H9 (cell line): ENCODE data around the gene NSMF. TPM values are rescaled to one million over a fixed set of nuclear protein-coding genes. Genes with fewer than 3 reads are reported as not detected.

Experiments
- DNase-seq: peaks from one replicate; pipeline ENCODE4 v3.0.0-alpha.2; 2017
- H2AFZ ChIP-seq: one replicate; pipeline ENCODE4 v1.6.1; 2013; ENCODE audit warnings: mild to moderate bottlenecking, low read length, control low read depth, moderate library complexity
- H2AK5ac ChIP-seq: 2 replicates; pipeline ENCODE4 v1.6.1; 2013; ENCODE audit warnings: low read length, control low read depth, mixed read lengths; ENCODE audit not compliant: insufficient read length
- H2BK120ac ChIP-seq: one replicate; pipeline ENCODE4 v1.6.1; 2013; ENCODE audit warnings: low read depth, mild to moderate bottlenecking, low read length, control low read depth, inconsistent platforms; ENCODE audit not compliant: poor library complexity, severe bottlenecking
- H2BK12ac ChIP-seq: 2 replicates; pipeline ENCODE4 v1.6.1; 2013; ENCODE audit warnings: low read length, control low read depth, mixed read lengths, low read depth; ENCODE audit not compliant: insufficient read length
- H2BK15ac ChIP-seq: 2 replicates; pipeline ENCODE4 v1.6.1; 2013; ENCODE audit warnings: low read depth, low read length, control low read depth
- H2BK20ac ChIP-seq: one replicate; pipeline ENCODE4 v1.6.1; 2013; ENCODE audit warnings: low read depth, mild to moderate bottlenecking, low read length, control low read depth, inconsistent platforms; ENCODE audit not compliant: poor library complexity, severe bottlenecking
- H2BK5ac ChIP-seq: 2 replicates; pipeline ENCODE4 v1.6.1; 2013; ENCODE audit warnings: low read length, control low read depth, mixed read lengths; ENCODE audit not compliant: insufficient read length
- H3K14ac ChIP-seq: 2 replicates; pipeline ENCODE4 v1.6.1; 2013; ENCODE audit warnings: low read length, control low read depth; ENCODE audit not compliant: insufficient read depth
- H3K18ac ChIP-seq: 2 replicates; pipeline ENCODE4 v1.6.1; 2013; ENCODE audit warnings: low read depth, mild to moderate bottlenecking, mixed read lengths, low read length, control low read depth; ENCODE audit not compliant: insufficient read length
- H3K23ac ChIP-seq: 2 replicates; pipeline ENCODE4 v1.6.1; 2013; ENCODE audit warnings: low read length, control low read depth, mixed read lengths, low read depth; ENCODE audit not compliant: insufficient read length
- H3K23me2 ChIP-seq: 2 replicates; pipeline ENCODE4 v1.6.1; 2013; ENCODE audit warnings: low read depth, mild to moderate bottlenecking, mixed read lengths, low read length, control low read depth; ENCODE audit not compliant: insufficient read length, poor library complexity, severe bottlenecking
- H3K27ac ChIP-seq: 2 replicates; pipeline ENCODE4 v1.5.1; 2013; ENCODE audit warnings: low read length, control low read depth, mixed read lengths, low read depth; ENCODE audit not compliant: insufficient read length
- H3K27me3 ChIP-seq: 2 replicates; pipeline ENCODE4 v1.6.1; 2013; ENCODE audit warnings: low read length, control low read depth, inconsistent platforms; ENCODE audit not compliant: insufficient read depth
- H3K4ac ChIP-seq: 2 replicates; pipeline ENCODE4 v1.6.1; 2013; ENCODE audit warnings: low read depth, mild to moderate bottlenecking, control low read depth, inconsistent platforms, low read length, moderate library complexity
- H3K4me1 ChIP-seq: 2 replicates; pipeline ENCODE4 v1.6.1; 2013; ENCODE audit warnings: low read length, control low read depth, inconsistent platforms; ENCODE audit not compliant: insufficient read depth
- H3K4me2 ChIP-seq: 2 replicates; pipeline ENCODE4 v1.6.1; 2013; ENCODE audit warnings: low read length, control low read depth, mixed read lengths; ENCODE audit not compliant: insufficient read length, insufficient read depth
- H3K56ac ChIP-seq: 2 replicates; pipeline ENCODE4 v1.6.1; 2013; ENCODE audit warnings: low read depth, mild to moderate bottlenecking, mixed read lengths, low read length, control low read depth; ENCODE audit not compliant: insufficient read length
- H3K79me1 ChIP-seq: 2 replicates; pipeline ENCODE4 v1.6.1; 2013; ENCODE audit warnings: low read depth, mild to moderate bottlenecking, moderate library complexity, low read length, control low read depth, inconsistent platforms; ENCODE audit not compliant: insufficient read depth, poor library complexity, severe bottlenecking
- H3K79me2 ChIP-seq: 2 replicates; pipeline ENCODE4 v1.6.1; 2013; ENCODE audit warnings: low read length, control low read depth, inconsistent platforms; ENCODE audit not compliant: insufficient read depth
- H3K9ac ChIP-seq: 2 replicates; pipeline ENCODE4 v1.6.1; 2013; ENCODE audit warnings: low read length, control low read depth, mixed read lengths; ENCODE audit not compliant: insufficient read length; ENCODE audit errors: extremely low read depth
- H3K9me3 ChIP-seq: one replicate; pipeline ENCODE4 v1.6.1; 2013; ENCODE audit warnings: low read depth, low read length, inconsistent platforms; ENCODE audit not compliant: control insufficient read depth
- H3T11ph ChIP-seq: one replicate; pipeline ENCODE4 v1.6.1; 2013; ENCODE audit warnings: mild to moderate bottlenecking, low read length, control low read depth, inconsistent platforms
- H4K20me1 ChIP-seq: one replicate; pipeline ENCODE4 v1.6.1; 2013; ENCODE audit not compliant: control insufficient read depth, insufficient read length, insufficient read depth
- H4K5ac ChIP-seq: 2 replicates; pipeline ENCODE4 v1.6.1; 2013; ENCODE audit warnings: low read depth, mild to moderate bottlenecking, mixed read lengths, low read length, control low read depth; ENCODE audit not compliant: insufficient read length
- H4K8ac ChIP-seq: replicated peaks from 2 replicates; pipeline ENCODE4 v1.6.1; 2013; ENCODE audit warnings: low read length, control low read depth, mixed read lengths, low read depth; ENCODE audit not compliant: insufficient read length
- H4K91ac ChIP-seq: 2 replicates; pipeline ENCODE4 v1.6.1; 2013; ENCODE audit warnings: low read depth, mild to moderate bottlenecking, moderate library complexity, mixed read lengths, low read length, control low read depth; ENCODE audit not compliant: insufficient read length
- H3K27ac Mint-ChIP-seq, 3 experiments: 2 replicates in 2 of 3; 3 replicates in 1 of 3; pipeline ENCODE4 v1.8.0; 2020 to 2021; ENCODE audit warnings: mixed read lengths in 3 of 3, mild to moderate bottlenecking in 1 of 3, moderate library complexity in 1 of 3
- H3K27me3 Mint-ChIP-seq: 2 replicates; pipeline ENCODE4 v1.8.0; 2021; ENCODE audit warnings: low read depth, mild to moderate bottlenecking, moderate library complexity, mixed read lengths
- H3K36me3 Mint-ChIP-seq, 3 experiments: 2 replicates in 2 of 3; 3 replicates in 1 of 3; pipeline ENCODE4 v1.8.0; 2020 to 2021; ENCODE audit warnings: low read depth in 3 of 3, mixed read lengths in 3 of 3; ENCODE audit not compliant: insufficient read depth in 1 of 3
- H3K4me1 Mint-ChIP-seq, 2 experiments: 2 replicates each; pipeline ENCODE4 v1.8.0; 2020; ENCODE audit warnings: mixed read lengths in 2 of 2
- H3K4me3 Mint-ChIP-seq, 2 experiments: 2 replicates in 1 of 2; 3 replicates in 1 of 2; pipeline ENCODE4 v1.8.0; 2020 to 2021; ENCODE audit warnings: mild to moderate bottlenecking in 2 of 2, mixed read lengths in 2 of 2, moderate library complexity in 1 of 2
- H3K9me3 Mint-ChIP-seq, 2 experiments: 2 replicates in 1 of 2; 3 replicates in 1 of 2; pipeline ENCODE4 v1.8.0; 2020; ENCODE audit warnings: mild to moderate bottlenecking in 2 of 2, mixed read lengths in 2 of 2, moderate library complexity in 1 of 2
- CTCF ChIP-seq: fragments of 200-600 bp; sonication (generic); conservative IDR thresholded peaks from 3 replicates; pipeline ENCODE4 v1.8.0; 2021; ENCODE audit warnings: antibody characterized with exemption, mild to moderate bottlenecking
- WGBS: extraction: QIAGEN DNeasy Blood & Tissue Kit; methylation state at CpG from one replicate; pipeline ENCODE4 v1.1.7; 2013; ENCODE audit warnings: missing lambda C conversion rate, low lambda C conversion rate, mixed read lengths; ENCODE audit not compliant: insufficient read length; ENCODE audit errors: extremely low coverage; 5-methylcytosine and 5-hydroxymethylcytosine counted together
- total RNA-seq: library from RNA; stranded (reverse); gene quantifications from 2 replicates; pipeline ENCODE4 v1.2.1, GENCODE V29; 2021

NSMF gene
- total RNA-seq, 1 experiment from 2014 or later, result 46.3 TPM

GRCh38 chr9:137445275-137445807 lies 13.8 kb downstream of the NSMF start:
- Histone ChIP-seq H3K23me2 (no peaks in the 10 kb centered on the region), H2BK120ac (no peak overlapping the region), H3K79me2 (no peaks in the 10 kb centered on the region), H3K9ac (no peak overlapping the region), H3K56ac (no peak overlapping the region), H3K23ac (no peak overlapping the region), H3T11ph (no peak overlapping the region), H3K18ac (no peak overlapping the region), H3K4me1 (no peaks in the 10 kb centered on the region), H4K8ac (no peak overlapping the region), H2BK12ac (no peak overlapping the region), H2BK20ac (no peak overlapping the region), H2AFZ (no peak overlapping the region), H3K27me3 (no peaks in the 10 kb centered on the region), H4K91ac (no peak overlapping the region), H3K9me3 (no peaks in the 10 kb centered on the region), H4K5ac (no peak overlapping the region), H3K14ac (no peak overlapping the region), H2BK15ac (no peak overlapping the region), H3K4ac (no peak overlapping the region), H2BK5ac (no peak overlapping the region), H2AK5ac (no peak overlapping the region), H4K20me1 (peaks cover 3% of the 10 kb centered on the region), H3K4me2 (no peak overlapping the region), H3K27ac (no peak overlapping the region), H3K79me1 (no peaks in the 10 kb centered on the region)
- whole genome bisulfite sequencing, result no CpG with 5 or more reads among the region's 14 CpGs
- H3K4me3 Mint-ChIP-seq, result no peak overlapping the region
- peak; percentile 85 for TF ChIP-seq CTCF
- peak; percentile 76 for DNase-seq
- H3K9me3 Mint-ChIP-seq, result 0 out of 5 replicates have a peak, but pooled peaks cover 0 to 1% of the 10 kb centered on the region in 2 experiments
- H3K27ac Mint-ChIP-seq, result 0 out of 7 replicates have a peak overlapping the region, but pooled peaks of 1 of the 3 experiments have one; percentile 8
- peaks cover 20% of the 10 kb centered on the region for H3K27me3 Mint-ChIP-seq
- peaks cover 0 to 7% (median 0%) of the 10 kb centered on the region in 3 experiments; a peak in 4 of 7 replicates for H3K36me3 Mint-ChIP-seq
- H3K4me1 Mint-ChIP-seq, result peaks cover 7 to 12% of the 10 kb centered on the region in 2 experiments
